PC-9 (cell line): ENCODE data around the gene CNTNAP2. TPM values are rescaled to one million over a fixed set of nuclear protein-coding genes. Genes with fewer than 3 reads are reported as not detected.

Source experiments
- BruUV-seq: library from RNA; stranded (reverse); fragments of 400-500 nt; replicated peaks from 2 replicates; lab custom pipeline; 2021; lab: Mats Ljungman, UMichigan
- CTCF ChIA-PET: fragments of 300-600 bp; sonication (Branson Sonifier 250); formaldehyde crosslinking; loops from one replicate; lab custom pipeline; 2022; ENCODE audit warnings: antibody characterized with exemption; lab: Charles Lee
- POLR2A ChIA-PET: fragments of 300-600 bp; sonication (Branson Sonifier 250); formaldehyde crosslinking; loops from one replicate; lab custom pipeline; 2022; ENCODE audit warnings: antibody characterized with exemption; ENCODE audit not compliant: unreplicated experiment; lab: Charles Lee
- DNase-seq, 2 experiments: peaks; one replicate each; pipeline versions ENCODE4 v3.0.0 to v3.0.0-alpha.2; 2015 to 2022; ENCODE audit warnings: mixed read lengths in 1 of 2
- H2AFZ ChIP-seq: fragments of 200-600 bp; sonication (generic); 2 replicates; pipeline ENCODE4 v1.8.1; 2017; ENCODE audit warnings: antibody characterized with exemption
- H3F3A ChIP-seq: fragments of 200-600 bp; sonication (generic); 2 replicates; pipeline ENCODE4 v1.8.1; 2017; ENCODE audit warnings: antibody characterized with exemption, mild to moderate bottlenecking, low read depth; ENCODE audit not compliant: insufficient read depth
- H3K27ac ChIP-seq: fragments of 200-600 bp; sonication (generic); 2 replicates; pipeline ENCODE4 v1.6.1; 2016; ENCODE audit warnings: mixed run types
- H3K27me3 ChIP-seq: fragments of 200-600 bp; sonication (generic); 2 replicates; pipeline ENCODE4 v1.6.1; 2016; ENCODE audit warnings: low read depth, mixed run types; ENCODE audit not compliant: insufficient read depth
- H3K36me3 ChIP-seq: fragments of 200-600 bp; sonication (generic); 2 replicates; pipeline ENCODE4 v1.6.1; 2016; ENCODE audit warnings: low read depth, mixed run types
- H3K4me1 ChIP-seq: fragments of 200-600 bp; sonication (generic); replicated peaks from 2 replicates; pipeline ENCODE4 v1.6.1; 2016; ENCODE audit warnings: mixed run types; ENCODE audit not compliant: insufficient read depth
- H3K4me2 ChIP-seq: fragments of 200-600 bp; sonication (generic); 2 replicates; pipeline ENCODE4 v1.6.1; 2017; ENCODE audit warnings: mixed run types
- H3K4me3 ChIP-seq: fragments of 200-600 bp; sonication (generic); 2 replicates; pipeline ENCODE4 v1.6.1; 2016; ENCODE audit warnings: mixed run types
- H3K79me2 ChIP-seq: fragments of 200-600 bp; sonication (generic); 2 replicates; pipeline ENCODE4 v1.6.1; 2017; ENCODE audit warnings: low read depth, mixed run types
- H3K9me2 ChIP-seq: fragments of 200-600 bp; sonication (generic); 2 replicates; pipeline ENCODE4 v1.8.1; 2017; ENCODE audit warnings: mild to moderate bottlenecking; ENCODE audit not compliant: insufficient read depth
- H3K9me3 ChIP-seq: fragments of 200-600 bp; sonication (generic); 2 replicates; pipeline ENCODE4 v1.8.1; 2016; ENCODE audit warnings: low read depth; ENCODE audit not compliant: insufficient read depth
- H4K20me1 ChIP-seq: fragments of 200-600 bp; sonication (generic); 2 replicates; pipeline ENCODE4 v1.8.1; 2017; ENCODE audit not compliant: insufficient read depth
- EZH2 ChIP-seq: fragments of 200-600 bp; sonication (generic); IDR thresholded peaks from 2 replicates; pipeline ENCODE4 v1.8.0; 2017; ENCODE audit warnings: antibody characterized with exemption, low read depth
- intact Hi-C: fragments of 100-400 bp; cut with micrococcal nuclease; formaldehyde crosslinking; loops from one replicate; pipeline ENCODE4 v1.10.0; 2022; ENCODE audit not compliant: unreplicated experiment
- total RNA-seq: library from RNA; stranded (reverse); gene quantifications from 2 replicates; pipeline ENCODE4 v1.2.3, GENCODE V29; 2021
- TF ChIP-seq, protein P1 (sequence below): fragments of 200-600 bp; sonication (generic); conservative IDR thresholded peaks from 2 replicates; pipeline ENCODE4 v1.6.1; 2017; ENCODE audit warnings: mixed run types, antibody characterized with exemption, mild to moderate bottlenecking, moderate library complexity

Gene CNTNAP2
- total RNA-seq, 1 experiment from 2014 or later, result not detected

GRCh38 chr7:148400101-148400500, 2283.5 kb downstream of the CNTNAP2 start:
- no peaks in the 10 kb centered on the region for H3K9me3 ChIP-seq
- no peaks in the 10 kb centered on the region for H3K79me2 ChIP-seq
- no peak overlapping the region for H3K27ac ChIP-seq
- peaks cover 97% of the 10 kb centered on the region for H3K27me3 ChIP-seq
- no peaks in the 10 kb centered on the region for H3K4me1 ChIP-seq
- H2AFZ ChIP-seq, result no peak overlapping the region
- no peak overlapping the region for H3K4me2 ChIP-seq
- H3F3A ChIP-seq, result no peaks in the 10 kb centered on the region
- no peaks in the 10 kb centered on the region for H3K36me3 ChIP-seq
- ChIA-PET POLR2A (no interaction called here), CTCF (no interaction called here)
- H3K9me2 ChIP-seq, result no peaks in the 10 kb centered on the region
- DNase-seq, result no peak
- intact Hi-C loops, result no loop called here
- no TSS peak for BruUV-seq
- no peaks in the 10 kb centered on the region; the same call in 1 of the 2 replicates for H4K20me1 ChIP-seq
- no peak overlapping the region for H3K4me3 ChIP-seq
- TF ChIP-seq EZH2, result no peak

GRCh38 chr7:148402159-148402558, 2285.6 kb downstream of the CNTNAP2 start:
- H3K9me2 ChIP-seq, result no peaks in the 10 kb centered on the region
- ChIA-PET CTCF (no interaction called here), POLR2A (no interaction called here)
- no peak for TF ChIP-seq EZH2
- TF ChIP-seq, protein P1, sequence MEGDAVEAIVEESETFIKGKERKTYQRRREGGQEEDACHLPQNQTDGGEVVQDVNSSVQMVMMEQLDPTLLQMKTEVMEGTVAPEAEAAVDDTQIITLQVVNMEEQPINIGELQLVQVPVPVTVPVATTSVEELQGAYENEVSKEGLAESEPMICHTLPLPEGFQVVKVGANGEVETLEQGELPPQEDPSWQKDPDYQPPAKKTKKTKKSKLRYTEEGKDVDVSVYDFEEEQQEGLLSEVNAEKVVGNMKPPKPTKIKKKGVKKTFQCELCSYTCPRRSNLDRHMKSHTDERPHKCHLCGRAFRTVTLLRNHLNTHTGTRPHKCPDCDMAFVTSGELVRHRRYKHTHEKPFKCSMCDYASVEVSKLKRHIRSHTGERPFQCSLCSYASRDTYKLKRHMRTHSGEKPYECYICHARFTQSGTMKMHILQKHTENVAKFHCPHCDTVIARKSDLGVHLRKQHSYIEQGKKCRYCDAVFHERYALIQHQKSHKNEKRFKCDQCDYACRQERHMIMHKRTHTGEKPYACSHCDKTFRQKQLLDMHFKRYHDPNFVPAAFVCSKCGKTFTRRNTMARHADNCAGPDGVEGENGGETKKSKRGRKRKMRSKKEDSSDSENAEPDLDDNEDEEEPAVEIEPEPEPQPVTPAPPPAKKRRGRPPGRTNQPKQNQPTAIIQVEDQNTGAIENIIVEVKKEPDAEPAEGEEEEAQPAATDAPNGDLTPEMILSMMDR, result no peak
- H2AFZ ChIP-seq, result no peak overlapping the region
- no TSS peak for BruUV-seq
- no peaks in the 10 kb centered on the region for H3F3A ChIP-seq
- H3K9me3 ChIP-seq, result no peaks in the 10 kb centered on the region
- no peaks in the 10 kb centered on the region for H4K20me1 ChIP-seq
- H3K27ac ChIP-seq, result no peak overlapping the region
- no peaks in the 10 kb centered on the region for H3K36me3 ChIP-seq
- no peaks in the 10 kb centered on the region for H3K79me2 ChIP-seq
- no peak for DNase-seq
- no peak overlapping the region for H3K4me3 ChIP-seq
- no peaks in the 10 kb centered on the region for H3K4me1 ChIP-seq
- intact Hi-C loops, result no loop called here
- no peak overlapping the region for H3K4me2 ChIP-seq
- H3K27me3 ChIP-seq, result peaks cover 87% of the 10 kb centered on the region

DNA sequence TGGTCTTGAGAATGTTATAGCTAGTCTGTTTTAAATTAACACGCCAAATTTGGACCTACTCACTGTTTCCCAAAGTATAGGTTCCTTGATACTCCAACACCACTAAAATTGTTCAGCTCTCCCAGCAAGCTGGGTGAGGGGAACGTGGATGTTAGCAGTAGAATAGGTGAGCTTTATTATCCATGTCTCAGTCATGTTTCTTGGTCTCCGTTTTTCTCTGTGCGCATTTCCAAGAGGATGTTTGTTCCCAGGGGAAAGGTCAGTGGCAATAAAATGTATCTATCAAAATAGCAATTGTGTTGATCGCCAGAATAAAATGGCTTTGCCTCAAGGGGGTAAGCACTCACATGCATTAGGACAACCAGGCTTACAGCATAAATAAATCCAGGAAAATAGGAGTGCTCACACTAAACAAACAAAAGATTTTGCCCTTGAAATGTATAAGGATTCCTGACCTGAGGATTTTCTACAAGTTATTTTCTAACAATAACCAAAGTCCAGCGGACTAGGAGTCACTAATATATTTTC, 2286.9 kb downstream of the CNTNAP2 start:
- CTCF ChIA-PET, result no interaction called here
- BruUV-seq, result no TSS peak

DNA sequence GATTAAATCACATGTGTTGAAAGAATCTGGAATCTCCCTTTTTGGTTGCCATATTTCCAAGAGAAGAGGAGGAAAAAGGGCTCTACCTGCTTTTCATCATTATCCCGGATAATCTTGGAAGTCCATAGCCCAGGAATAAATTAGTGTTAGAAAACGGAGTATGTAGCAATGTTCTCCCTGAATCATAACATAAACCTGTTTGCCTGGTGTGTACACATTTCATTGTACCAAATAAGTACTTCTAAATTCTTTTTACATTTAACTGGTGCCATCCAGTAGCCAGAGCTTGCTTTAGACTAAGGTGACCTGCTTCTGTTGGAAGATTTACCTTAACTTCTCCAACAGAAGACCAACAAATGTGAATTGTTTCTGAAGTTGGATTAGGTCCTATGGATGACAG, 2291.7 kb downstream of the CNTNAP2 start:
- DNase-seq, result no peak
- Histone ChIP-seq H2AFZ (no peak overlapping the region), H3K79me2 (no peaks in the 10 kb centered on the region), H3K27ac (no peak overlapping the region), H3K9me2 (no peaks in the 10 kb centered on the region), H3F3A (no peaks in the 10 kb centered on the region), H3K27me3 (peaks cover 77% of the 10 kb centered on the region), H3K4me2 (no peak overlapping the region), H3K4me3 (no peak overlapping the region), H3K9me3 (no peaks in the 10 kb centered on the region), H4K20me1 (no peaks in the 10 kb centered on the region), H3K36me3 (no peaks in the 10 kb centered on the region), H3K4me1 (no peaks in the 10 kb centered on the region)
- intact Hi-C loops, result no loop called here
- CTCF ChIA-PET, result no interaction called here
- no TSS peak for BruUV-seq
- TF ChIP-seq, protein P1, result no peak
- no peak for TF ChIP-seq EZH2
- POLR2A ChIA-PET, result no interaction called here

More for the DNA sequence above, 2286.9 kb downstream of the CNTNAP2 start:
- POLR2A ChIA-PET, result no interaction called here
- Histone ChIP-seq H3K36me3 (no peaks in the 10 kb centered on the region), H3K9me3 (no peaks in the 10 kb centered on the region), H3K9me2 (no peaks in the 10 kb centered on the region), H4K20me1 (no peaks in the 10 kb centered on the region), H3K4me3 (no peak overlapping the region), H3K27ac (no peak overlapping the region), H3K27me3 (peaks cover 84% of the 10 kb centered on the region), H2AFZ (no peak overlapping the region), H3K79me2 (no peaks in the 10 kb centered on the region), H3F3A (no peaks in the 10 kb centered on the region), H3K4me2 (no peak overlapping the region), H3K4me1 (no peaks in the 10 kb centered on the region)
- no peak for DNase-seq
- intact Hi-C loops, result no loop called here
- no peak for TF ChIP-seq EZH2
